GM18499 (cell line): ENCODE measurements around the gene MLIP.

Experiments
- ATAC-seq: cut with Tn5 transposase; IDR thresholded peaks from one replicate; pipeline ENCODE4 v1.9.1; 2021; ENCODE audit warnings: moderate number of reproducible peaks; ENCODE audit not compliant: insufficient read depth, unreplicated experiment

The MLIP gene

DNA sequence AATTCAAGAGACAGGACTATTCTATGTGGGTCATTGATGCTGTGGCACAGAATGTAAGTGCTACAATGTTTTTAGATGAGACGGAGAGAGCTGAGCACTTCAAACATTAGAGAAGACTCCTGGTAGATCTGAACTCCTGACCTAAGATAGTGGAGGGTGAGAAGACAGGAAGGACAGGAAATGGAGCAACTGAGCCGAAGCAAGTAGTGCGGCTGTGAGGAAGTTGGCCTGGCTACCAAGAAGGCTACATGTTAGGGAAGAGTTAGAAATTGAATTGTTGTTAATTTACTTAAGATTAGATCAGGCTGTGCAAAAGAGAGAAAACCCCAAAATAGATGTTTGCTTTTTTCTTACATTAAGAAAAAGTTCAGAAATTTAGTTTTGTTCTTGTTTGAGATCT, 14.4 kb upstream of the MLIP start:
- no peak for ATAC-seq

DNA sequence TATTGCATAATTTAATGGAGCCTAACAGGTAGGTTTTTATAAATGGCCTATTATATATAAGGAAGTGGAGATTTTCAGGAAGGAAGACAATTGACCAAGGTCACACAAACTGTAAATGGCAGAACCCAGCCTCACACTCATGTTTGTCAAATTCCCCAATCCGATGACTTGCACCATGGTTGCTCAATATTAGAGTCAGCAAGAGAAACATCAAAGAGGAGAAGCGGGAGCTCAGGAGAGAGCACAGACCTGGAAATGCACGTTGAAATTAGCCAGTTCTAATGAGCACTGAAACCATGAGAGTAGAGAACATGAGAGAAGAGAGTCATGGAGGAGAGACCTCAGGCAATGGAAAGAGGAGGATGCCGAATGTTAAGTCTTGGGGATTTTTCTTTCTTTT, 13.5 kb upstream of the MLIP start:
- ATAC-seq, result no peak

- no peak for ATAC-seq
Observed at GRCh38 chr6:54098450-54099044, 12.7 kb upstream of the MLIP start.

DNA sequence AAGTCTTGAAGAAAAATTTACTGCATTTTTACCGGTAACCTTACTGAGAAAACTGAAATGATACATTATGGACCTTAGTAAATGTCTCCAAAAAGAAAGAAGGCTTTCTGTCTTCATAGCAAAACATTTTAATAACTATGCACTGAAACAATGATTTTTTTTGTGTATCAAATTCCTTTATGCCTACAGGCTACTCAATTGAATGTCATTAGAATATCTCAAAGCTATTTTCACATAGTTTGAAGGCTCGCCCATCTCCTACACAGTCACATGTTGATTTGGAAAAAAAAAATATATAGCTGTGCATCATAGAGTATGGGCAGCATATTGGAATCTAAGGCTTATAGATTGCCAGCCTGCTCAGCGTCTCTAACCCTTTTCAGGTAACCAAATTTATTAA, 12.0 kb upstream of the MLIP start:
- ATAC-seq, result no peak

DNA sequence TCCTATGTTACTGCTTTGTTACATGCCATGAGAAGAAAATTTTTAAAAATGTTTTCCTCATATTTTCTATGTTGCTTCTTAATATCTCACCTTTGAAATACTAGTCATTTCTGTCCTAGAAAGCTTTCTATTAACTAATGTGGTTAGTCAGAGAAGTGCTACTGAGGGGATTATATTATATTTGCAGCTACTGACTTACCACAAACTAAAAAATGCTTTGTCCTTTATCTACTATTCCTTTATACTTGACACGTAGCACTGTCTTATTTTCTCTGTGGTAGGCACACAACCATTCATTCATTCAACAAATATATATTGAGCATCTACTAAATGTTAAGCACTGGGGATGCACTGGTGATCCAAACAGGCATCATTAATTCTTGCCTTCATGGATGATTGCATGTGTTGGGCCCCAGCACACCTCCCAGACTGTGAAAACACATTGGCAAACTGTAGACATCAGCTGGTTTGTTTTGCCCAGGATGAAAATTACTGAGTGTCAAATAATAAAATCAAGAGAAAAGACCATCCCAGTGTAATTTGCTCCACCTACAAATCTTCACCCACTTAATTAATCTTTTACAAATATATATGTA, 10.7 kb upstream of the MLIP start:
- ATAC-seq, result peak; percentile 70

DNA sequence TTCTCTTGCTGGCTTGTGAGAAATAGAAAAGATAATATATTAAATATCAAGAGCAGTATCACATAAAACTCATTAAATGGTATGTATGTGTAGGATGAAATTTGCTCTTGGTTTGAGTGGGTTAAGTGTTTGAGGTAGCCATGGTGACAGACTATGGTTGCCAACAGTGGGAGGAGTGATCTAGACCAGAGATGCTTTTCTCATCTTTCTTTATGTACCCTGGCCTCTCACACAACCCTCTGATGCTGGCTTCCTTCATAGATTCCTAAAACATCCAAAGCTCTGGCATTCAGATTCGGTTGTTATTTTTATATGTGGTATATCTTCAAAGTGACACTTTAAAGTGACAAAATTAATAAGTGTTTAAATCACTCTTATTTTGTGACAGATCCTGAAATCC, 9.0 kb upstream of the MLIP start:
- ATAC-seq, result no peak

- no peak for ATAC-seq
Observed at GRCh38 chr6:54103497-54103896, 7.7 kb upstream of the MLIP start.

DNA sequence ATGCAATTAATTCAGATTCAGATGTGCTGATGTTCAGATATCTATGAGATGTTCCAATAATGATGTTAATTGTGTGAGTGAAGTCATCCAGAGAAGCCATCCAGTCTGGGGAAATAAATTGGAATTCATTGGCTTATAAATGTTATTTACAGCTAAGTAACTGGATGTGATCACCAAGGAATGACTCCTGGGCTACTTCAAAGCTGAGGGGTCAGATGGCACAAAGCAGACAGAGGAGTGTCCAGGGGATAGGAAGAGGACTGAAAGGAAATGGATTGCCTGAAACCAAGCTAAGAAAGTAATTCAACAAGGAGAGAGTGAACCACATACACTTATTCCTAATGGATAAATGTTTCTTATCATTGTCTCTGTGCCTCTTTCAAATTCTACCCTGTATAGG, 4.5 kb upstream of the MLIP start:
- ATAC-seq, result no peak

GRCh38 chr6:54107470-54108090, 3.7 kb upstream of the MLIP start:
- no peak for ATAC-seq

- no peak for ATAC-seq
Observed at GRCh38 chr6:54108271-54108670, 3.0 kb upstream of the MLIP start.

DNA sequence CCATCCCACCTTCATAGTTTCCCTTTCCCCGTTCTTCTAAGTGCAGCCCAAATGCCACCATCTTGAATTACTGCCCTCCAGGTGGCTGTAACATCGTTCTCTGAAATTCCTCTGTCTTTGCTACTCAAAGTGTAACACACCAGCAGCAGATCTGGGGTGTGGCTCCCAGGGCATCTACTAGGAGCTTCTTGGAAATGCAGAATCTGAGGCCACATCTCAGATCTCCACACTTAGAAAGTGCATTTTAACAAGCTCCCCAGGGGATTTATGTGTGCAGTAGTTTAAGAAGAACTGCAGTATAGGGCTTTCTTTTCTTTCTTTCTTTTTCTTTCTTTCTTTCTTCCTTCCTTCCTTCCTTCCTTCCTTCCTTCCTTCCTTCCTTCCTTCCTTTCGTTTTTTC, 1.7 kb upstream of the MLIP start:
- ATAC-seq, result no peak

DNA sequence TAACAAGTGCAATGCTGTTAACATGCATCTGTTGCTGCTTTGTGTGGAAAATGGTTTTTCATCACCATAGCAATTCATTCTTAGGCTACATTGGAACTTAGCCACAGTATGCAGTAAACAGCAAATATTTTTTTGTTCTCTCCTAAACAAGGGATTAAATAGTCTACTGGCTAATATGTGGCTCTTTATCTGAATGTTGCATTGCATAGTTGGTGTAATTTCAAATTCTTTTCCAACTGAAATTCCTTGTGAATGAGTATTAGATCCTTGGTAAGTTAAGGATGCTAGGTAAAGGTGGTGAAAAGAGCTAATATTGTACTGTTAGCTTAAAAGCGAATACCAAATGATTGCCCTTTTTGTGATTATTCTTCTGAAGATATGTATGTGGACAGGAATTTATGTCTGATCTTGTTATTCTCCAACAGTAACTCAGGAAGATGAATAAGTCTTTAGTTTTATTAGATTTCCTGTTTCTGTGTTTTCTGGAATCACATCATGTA, 958 bp downstream of the MLIP start:
- ATAC-seq, result no peak

DNA sequence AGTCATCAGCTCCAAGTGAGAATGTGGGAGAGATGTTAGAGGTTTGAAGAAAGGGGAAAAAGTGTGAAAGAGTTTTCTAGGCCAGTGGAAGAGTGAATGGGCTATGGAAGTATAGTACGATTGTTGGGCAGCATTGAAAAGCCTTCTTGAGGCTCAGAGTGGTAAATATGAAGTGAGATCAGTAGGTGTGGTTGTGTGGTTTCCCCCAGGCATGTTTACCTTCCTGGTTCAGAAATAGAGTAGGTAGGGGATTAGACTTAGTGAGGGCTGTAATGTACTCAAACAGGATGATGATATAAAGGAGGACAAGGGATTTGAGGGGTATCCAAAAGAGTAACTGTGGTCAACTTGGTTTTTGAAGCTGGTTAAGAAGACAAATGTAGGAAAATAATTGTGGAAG, 3.7 kb downstream of the MLIP start:
- ATAC-seq, result no peak

DNA sequence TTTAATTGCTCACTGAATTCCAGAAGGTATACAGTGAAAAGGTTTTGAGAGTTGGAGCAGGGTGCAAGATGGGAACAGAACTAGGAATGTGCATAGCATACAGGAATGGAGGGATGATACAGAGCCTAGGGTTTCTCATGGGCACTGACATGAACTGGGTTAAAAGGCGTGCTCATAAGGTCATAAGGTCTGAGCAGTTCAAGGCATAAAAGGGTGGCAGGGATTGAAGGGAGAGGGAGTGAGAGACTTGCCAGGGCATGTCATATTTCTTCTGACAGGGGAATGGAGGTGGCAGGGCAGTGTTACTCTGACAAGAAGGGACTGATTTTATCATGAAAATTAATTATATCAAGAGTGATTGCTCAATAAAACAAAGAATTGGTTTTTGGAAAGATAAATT, 4.7 kb downstream of the MLIP start:
- ATAC-seq, result no peak

- no peak for ATAC-seq
Observed at GRCh38 chr6:54118117-54118516, 6.9 kb downstream of the MLIP start.

GRCh38 chr6:54125493-54125892, 14.2 kb downstream of the MLIP start:
- ATAC-seq, result no peak

DNA sequence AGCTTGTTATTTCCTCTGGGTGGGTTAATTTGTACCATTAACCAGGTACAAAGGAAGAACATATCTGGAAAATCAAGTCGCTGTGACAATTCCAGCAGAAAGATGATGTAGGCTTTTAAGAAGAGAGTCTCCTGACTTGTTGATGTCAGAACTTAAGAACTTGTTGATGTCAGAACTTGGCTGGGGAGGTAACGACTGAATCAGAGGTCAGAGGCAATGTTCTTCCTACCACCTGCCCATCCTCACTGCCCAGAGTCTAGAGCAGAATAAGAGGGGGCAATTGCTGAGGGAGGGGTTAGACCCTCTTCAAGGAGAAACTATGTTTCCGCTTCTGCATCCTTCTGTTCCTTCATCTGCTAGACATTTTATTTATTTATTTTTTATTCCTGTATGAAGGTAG, 18.9 kb downstream of the MLIP start:
- ATAC-seq, result no peak

GRCh38 chr6:54132587-54132986, 21.3 kb downstream of the MLIP start:
- no peak for ATAC-seq

GRCh38 chr6:54133186-54133585, 21.9 kb downstream of the MLIP start:
- no peak for ATAC-seq

DNA sequence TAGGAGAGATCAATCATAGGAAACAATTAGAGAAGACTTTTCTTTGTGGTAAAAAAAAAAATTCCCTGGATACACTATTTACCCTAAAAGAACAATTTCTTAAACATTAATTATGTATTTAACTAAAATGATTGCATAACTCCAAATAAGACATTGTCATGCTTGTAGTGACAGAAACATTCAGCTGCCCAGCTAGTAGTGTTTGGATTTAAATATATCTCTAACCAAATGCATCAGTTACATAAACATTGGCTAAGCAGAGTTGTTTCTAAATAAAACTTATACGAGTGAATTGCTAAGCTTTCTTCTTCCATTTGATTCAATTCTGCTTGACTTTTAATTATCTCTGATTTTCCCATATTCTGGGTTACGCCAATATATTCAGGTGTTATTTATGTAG, 23.7 kb downstream of the MLIP start:
- ATAC-seq, result no peak

- no peak for ATAC-seq
Observed at GRCh38 chr6:54135665-54136369, 24.6 kb downstream of the MLIP start.
